Activated B cell treated with CpG ODN at 0.5 μM for 24 hours (primary cell): ENCODE data around the gene NSF. TPM values are rescaled to one million over a fixed set of nuclear protein-coding genes. Genes with fewer than 3 reads are reported as not detected.
"Not testable (repeated sequence)": the region's sequence is repeated elsewhere in the genome, so short reads cannot be mapped to it uniquely, and the experiment has no call there.

Experiments
- ATAC-seq: fragments of 200-7000 bp; cut with Tn5 transposase; one replicate; pipeline ENCODE4 v1.10.0; 2021; ENCODE audit warnings: low read depth, mild to moderate bottlenecking, moderate library complexity
- CTCF ChIA-PET: fragments of 350-600 bp; sonication (Branson Sonifier 250); formaldehyde crosslinking; loops from one replicate; lab custom pipeline; 2021; ENCODE audit warnings: antibody characterized with exemption; lab: Charles Lee
- POLR2A ChIA-PET: fragments of 350-600 bp; sonication (Branson Sonifier 250); formaldehyde crosslinking; loops from one replicate; lab custom pipeline; 2021; ENCODE audit warnings: antibody characterized with exemption; lab: Charles Lee
- DNase-seq: peaks from one replicate; pipeline ENCODE4 v3.0.0; 2022
- H3K27ac Mint-ChIP-seq: one replicate; pipeline ENCODE4 v1.8.0; 2020; ENCODE audit warnings: mixed read lengths
- H3K27me3 Mint-ChIP-seq: one replicate; pipeline ENCODE4 v1.8.0; 2021; ENCODE audit warnings: mixed read lengths
- H3K36me3 Mint-ChIP-seq: one replicate; pipeline ENCODE4 v1.8.0; 2021; ENCODE audit warnings: low read depth, mixed read lengths
- H3K4me1 Mint-ChIP-seq: one replicate; pipeline ENCODE4 v1.8.0; 2021; ENCODE audit warnings: mixed read lengths
- H3K4me3 Mint-ChIP-seq: one replicate; pipeline ENCODE4 v1.8.0; 2020; ENCODE audit warnings: mild to moderate bottlenecking, mixed read lengths
- H3K9me3 Mint-ChIP-seq: one replicate; pipeline ENCODE4 v1.8.0; 2020; ENCODE audit warnings: mixed read lengths
- CTCF ChIP-seq: fragments of 200-600 bp; IDR thresholded peaks from one replicate; pipeline ENCODE4 v1.8.0; 2022; ENCODE audit warnings: antibody characterized with exemption, mild to moderate bottlenecking
- intact Hi-C: fragments of 100-400 bp; cut with micrococcal nuclease; formaldehyde crosslinking; loops from one replicate; pipeline ENCODE4 v1.15.1; 2024
- total RNA-seq: library from RNA; stranded (reverse); gene quantifications from 2 replicates; pipeline ENCODE4 v1.2.3, GENCODE V29; 2022

The NSF gene
- total RNA-seq, 1 donor from 2014 or later, result 117 TPM

GRCh38 chr17:46766493-46767491 is 176.3 kb downstream of the NSF start:
- H3K36me3 Mint-ChIP-seq, result peaks cover 2% of the 10 kb centered on the region
- intact Hi-C loops, result no loop called here
- H3K9me3 Mint-ChIP-seq, result no peaks in the 10 kb centered on the region
- DNase-seq (no peak), ATAC-seq (no peak)
- CTCF ChIA-PET, result no interaction called here
- no peak overlapping the region for H3K27ac Mint-ChIP-seq
- POLR2A ChIA-PET, result no interaction called here
- no peaks in the 10 kb centered on the region for H3K27me3 Mint-ChIP-seq
- no peak for TF ChIP-seq CTCF
- H3K4me3 Mint-ChIP-seq, result no peak overlapping the region
- H3K4me1 Mint-ChIP-seq, result peaks cover 15% of the 10 kb centered on the region

- DNase-seq, result no peak
- H3K27ac Mint-ChIP-seq, result no peak overlapping the region
- H3K4me1 Mint-ChIP-seq, result peaks cover 28% of the 10 kb centered on the region
Measured at GRCh38 chr17:46768540-46768870, 178.0 kb downstream of the NSF start.

GRCh38 chr17:46768896-46769295 is 178.4 kb downstream of the NSF start:
- H3K36me3 Mint-ChIP-seq, H3K27me3 Mint-ChIP-seq, H3K27ac Mint-ChIP-seq, H3K4me3 Mint-ChIP-seq, DNase-seq, intact Hi-C loops, POLR2A ChIA-PET, CTCF ChIA-PET, ATAC-seq, H3K9me3 Mint-ChIP-seq: not testable (repeated sequence)
- peaks cover 32% of the 10 kb centered on the region for H3K4me1 Mint-ChIP-seq

More at GRCh38 chr17:46768540-46768870, 178.0 kb downstream of the NSF start:
- ATAC-seq, result no peak
- no peaks in the 10 kb centered on the region for H3K27me3 Mint-ChIP-seq
- ChIA-PET CTCF (no interaction called here), POLR2A (no interaction called here)
- no peak for TF ChIP-seq CTCF
- intact Hi-C loops, result no loop called here
- no peak overlapping the region for H3K4me3 Mint-ChIP-seq
- peaks cover 2% of the 10 kb centered on the region for H3K36me3 Mint-ChIP-seq
- no peaks in the 10 kb centered on the region for H3K9me3 Mint-ChIP-seq

- ChIA-PET CTCF (no interaction called here), POLR2A (interaction anchor here (1.0 kb wide), 1 partner anchor 33 kb away, joined by 3 read pairs; no protein-coding TSS in a partner anchor)
- H3K27ac Mint-ChIP-seq, result no peak overlapping the region
- no peaks in the 10 kb centered on the region for H3K9me3 Mint-ChIP-seq
- intact Hi-C loops, result loop anchor here (5.0 kb wide), 1 partner anchor 48 kb away; the partner anchor contains the start of gene WNT3
- H3K4me3 Mint-ChIP-seq, result peak overlapping the region; percentile 74
- ATAC-seq, result no peak
- TF ChIP-seq CTCF, result no peak
- peaks cover 32% of the 10 kb centered on the region for H3K4me1 Mint-ChIP-seq
- H3K27me3 Mint-ChIP-seq, result no peaks in the 10 kb centered on the region
- H3K36me3 Mint-ChIP-seq, result peaks cover 2% of the 10 kb centered on the region
- DNase-seq, result no peak
Measured at GRCh38 chr17:46769531-46770438, 179.3 kb downstream of the NSF start.

- no peak for DNase-seq
- H3K36me3 Mint-ChIP-seq, result peaks cover 2% of the 10 kb centered on the region
- CTCF ChIA-PET, result no interaction called here
- H3K27me3 Mint-ChIP-seq, result no peaks in the 10 kb centered on the region
- peak overlapping the region; percentile 74 for H3K4me3 Mint-ChIP-seq
- no peak overlapping the region for H3K27ac Mint-ChIP-seq
- peaks cover 32% of the 10 kb centered on the region for H3K4me1 Mint-ChIP-seq
- no peak for TF ChIP-seq CTCF
- intact Hi-C loops, result loop anchor here (5.0 kb wide), 1 partner anchor 47 kb away; the partner anchor contains the start of gene WNT3
- POLR2A ChIA-PET, result interaction anchor here (1.0 kb wide), 2 partner anchors 25 to 34 kb away, joined by 3 read pairs; no protein-coding TSS in a partner anchor
- ATAC-seq, result no peak
- H3K9me3 Mint-ChIP-seq, result no peaks in the 10 kb centered on the region
Measured at GRCh38 chr17:46770439-46770817, 180.0 kb downstream of the NSF start.
